ENCODE measurements around the gene SEZ6.

DNA sequence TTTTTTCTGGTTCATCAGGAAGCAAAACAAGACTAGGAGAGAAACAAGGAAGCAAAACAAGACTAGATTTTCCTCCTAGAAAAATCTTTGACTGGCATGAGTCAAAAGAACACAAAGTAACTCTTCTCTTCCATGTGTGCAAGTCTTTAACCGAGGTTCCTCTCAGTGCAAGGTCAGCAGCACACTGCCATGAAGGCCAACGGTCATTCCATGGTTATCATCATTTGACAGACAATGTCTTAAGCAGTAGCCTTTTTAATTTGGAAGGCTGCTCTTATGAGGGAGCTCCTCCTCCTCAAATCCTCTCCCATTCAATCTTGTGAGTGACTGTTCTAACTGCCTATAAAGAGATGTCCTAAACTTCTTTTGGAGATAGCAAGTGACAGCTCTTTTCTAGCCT, 87.5 kb downstream of the SEZ6 start:
- TF ChIP-seq POLR2AphosphoS5 (IDR thresholded peaks at IDR 0.05), result no peak
- TF ChIP-seq, protein P1, sequence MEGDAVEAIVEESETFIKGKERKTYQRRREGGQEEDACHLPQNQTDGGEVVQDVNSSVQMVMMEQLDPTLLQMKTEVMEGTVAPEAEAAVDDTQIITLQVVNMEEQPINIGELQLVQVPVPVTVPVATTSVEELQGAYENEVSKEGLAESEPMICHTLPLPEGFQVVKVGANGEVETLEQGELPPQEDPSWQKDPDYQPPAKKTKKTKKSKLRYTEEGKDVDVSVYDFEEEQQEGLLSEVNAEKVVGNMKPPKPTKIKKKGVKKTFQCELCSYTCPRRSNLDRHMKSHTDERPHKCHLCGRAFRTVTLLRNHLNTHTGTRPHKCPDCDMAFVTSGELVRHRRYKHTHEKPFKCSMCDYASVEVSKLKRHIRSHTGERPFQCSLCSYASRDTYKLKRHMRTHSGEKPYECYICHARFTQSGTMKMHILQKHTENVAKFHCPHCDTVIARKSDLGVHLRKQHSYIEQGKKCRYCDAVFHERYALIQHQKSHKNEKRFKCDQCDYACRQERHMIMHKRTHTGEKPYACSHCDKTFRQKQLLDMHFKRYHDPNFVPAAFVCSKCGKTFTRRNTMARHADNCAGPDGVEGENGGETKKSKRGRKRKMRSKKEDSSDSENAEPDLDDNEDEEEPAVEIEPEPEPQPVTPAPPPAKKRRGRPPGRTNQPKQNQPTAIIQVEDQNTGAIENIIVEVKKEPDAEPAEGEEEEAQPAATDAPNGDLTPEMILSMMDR (IDR thresholded peaks at IDR 0.05), result no peak
